ENCODE results near the gene ITGB6.

The ITGB6 gene

GRCh38 chr2:160104115-160104514 lies 96.0 kb downstream of the ITGB6 start:
- no peaks in the 10 kb centered on the region for H3K4me1 ChIP-seq (ENCODE audit: control insufficient read depth in 1 of 2, insufficient read depth in 2 of 2, low read length in 2 of 2)
- no peak overlapping the region for H3K27ac ChIP-seq (ENCODE audit: low read depth, low read length)
- no peak overlapping the region for H3K4me3 ChIP-seq (ENCODE audit: low read depth in 1 of 2, low read length in 2 of 2)
- no peaks in the 10 kb centered on the region for H3K27me3 ChIP-seq (ENCODE audit: control insufficient read depth in 1 of 2, insufficient read depth in 2 of 2, low read length in 2 of 2)
- no peaks in the 10 kb centered on the region for H3K9me3 ChIP-seq (ENCODE audit: control insufficient read depth in 1 of 2, low read length in 2 of 2)
- peaks cover 0 to 4% of the 10 kb centered on the region in 2 donors for H3K36me3 ChIP-seq (ENCODE audit: control insufficient read depth in 1 of 2, insufficient read depth in 2 of 2, low read length in 2 of 2)
- no peak overlapping the region for H3K9ac ChIP-seq (ENCODE audit: low read depth in 1 of 2, low read length in 2 of 2)

GRCh38 chr2:160097326-160097725 lies 102.7 kb downstream of the ITGB6 start:
- Histone ChIP-seq H3K4me3 (ENCODE audit: low read depth in 1 of 2, low read length in 2 of 2) (no peak overlapping the region), H3K9me3 (ENCODE audit: control insufficient read depth in 1 of 2, low read length in 2 of 2) (peaks cover 0 to 13% of the 10 kb centered on the region in 2 donors), H3K4me1 (ENCODE audit: control insufficient read depth in 1 of 2, insufficient read depth in 2 of 2, low read length in 2 of 2) (peaks cover 5 to 14% of the 10 kb centered on the region in 2 donors), H3K36me3 (ENCODE audit: control insufficient read depth in 1 of 2, insufficient read depth in 2 of 2, low read length in 2 of 2) (no peaks in the 10 kb centered on the region), H3K27me3 (ENCODE audit: control insufficient read depth in 1 of 2, insufficient read depth in 2 of 2, low read length in 2 of 2) (no peaks in the 10 kb centered on the region), H3K9ac (ENCODE audit: low read depth in 1 of 2, low read length in 2 of 2) (no peak overlapping the region), H3K27ac (ENCODE audit: low read depth, low read length) (no peak overlapping the region)

GRCh38 chr2:160096409-160096808 lies 103.7 kb downstream of the ITGB6 start:
- Histone ChIP-seq H3K4me1 (ENCODE audit: control insufficient read depth in 1 of 2, insufficient read depth in 2 of 2, low read length in 2 of 2) (peaks cover 5 to 14% of the 10 kb centered on the region in 2 donors), H3K9me3 (ENCODE audit: control insufficient read depth in 1 of 2, low read length in 2 of 2) (peaks cover 0 to 14% of the 10 kb centered on the region in 2 donors), H3K4me3 (ENCODE audit: low read depth in 1 of 2, low read length in 2 of 2) (no peak overlapping the region), H3K36me3 (ENCODE audit: control insufficient read depth in 1 of 2, insufficient read depth in 2 of 2, low read length in 2 of 2) (no peaks in the 10 kb centered on the region), H3K27ac (ENCODE audit: low read depth, low read length) (no peak overlapping the region), H3K9ac (ENCODE audit: low read depth in 1 of 2, low read length in 2 of 2) (no peak overlapping the region), H3K27me3 (ENCODE audit: control insufficient read depth in 1 of 2, insufficient read depth in 2 of 2, low read length in 2 of 2) (no peaks in the 10 kb centered on the region)

GRCh38 chr2:160092445-160092844 lies 107.6 kb downstream of the ITGB6 start:
- Histone ChIP-seq H3K4me1 (ENCODE audit: control insufficient read depth in 1 of 2, insufficient read depth in 2 of 2, low read length in 2 of 2) (peaks cover 0 to 5% of the 10 kb centered on the region in 2 donors), H3K27me3 (ENCODE audit: control insufficient read depth in 1 of 2, insufficient read depth in 2 of 2, low read length in 2 of 2) (no peaks in the 10 kb centered on the region), H3K9me3 (ENCODE audit: control insufficient read depth in 1 of 2, low read length in 2 of 2) (peaks cover 24 to 38% of the 10 kb centered on the region in 2 donors), H3K36me3 (ENCODE audit: control insufficient read depth in 1 of 2, insufficient read depth in 2 of 2, low read length in 2 of 2) (no peaks in the 10 kb centered on the region), H3K27ac (ENCODE audit: low read depth, low read length) (no peak overlapping the region), H3K9ac (ENCODE audit: low read depth in 1 of 2, low read length in 2 of 2) (no peak overlapping the region), H3K4me3 (ENCODE audit: low read depth in 1 of 2, low read length in 2 of 2) (no peak overlapping the region)

GRCh38 chr2:160091381-160091780 lies 108.7 kb downstream of the ITGB6 start:
- H3K27me3 ChIP-seq (ENCODE audit: control insufficient read depth in 1 of 2, insufficient read depth in 2 of 2, low read length in 2 of 2): no peaks in the 10 kb centered on the region
- H3K4me3 ChIP-seq (ENCODE audit: low read depth in 1 of 2, low read length in 2 of 2): no peak overlapping the region
- H3K36me3 ChIP-seq (ENCODE audit: control insufficient read depth in 1 of 2, insufficient read depth in 2 of 2, low read length in 2 of 2): no peaks in the 10 kb centered on the region
- no peak overlapping the region for H3K27ac ChIP-seq (ENCODE audit: low read depth, low read length)
- H3K9ac ChIP-seq (ENCODE audit: low read depth in 1 of 2, low read length in 2 of 2): no peak overlapping the region
- peaks cover 33 to 46% of the 10 kb centered on the region in 2 donors for H3K9me3 ChIP-seq (ENCODE audit: control insufficient read depth in 1 of 2, low read length in 2 of 2)
- no peaks in the 10 kb centered on the region for H3K4me1 ChIP-seq (ENCODE audit: control insufficient read depth in 1 of 2, insufficient read depth in 2 of 2, low read length in 2 of 2)

- Histone ChIP-seq H3K27me3 (ENCODE audit: control insufficient read depth in 1 of 2, insufficient read depth in 2 of 2, low read length in 2 of 2) (no peaks in the 10 kb centered on the region), H3K4me1 (ENCODE audit: control insufficient read depth in 1 of 2, insufficient read depth in 2 of 2, low read length in 2 of 2) (no peaks in the 10 kb centered on the region), H3K9me3 (ENCODE audit: control insufficient read depth in 1 of 2, low read length in 2 of 2) (peaks cover 50 to 53% of the 10 kb centered on the region in 2 donors), H3K36me3 (ENCODE audit: control insufficient read depth in 1 of 2, insufficient read depth in 2 of 2, low read length in 2 of 2) (no peaks in the 10 kb centered on the region), H3K27ac (ENCODE audit: low read depth, low read length) (no peak overlapping the region), H3K9ac (ENCODE audit: low read depth in 1 of 2, low read length in 2 of 2) (no peak overlapping the region), H3K4me3 (ENCODE audit: low read depth in 1 of 2, low read length in 2 of 2) (peak overlapping the region in 1 of 2 donors; percentile 19)
These were observed 112.0 kb downstream of the ITGB6 start for GRCh38 chr2:160087854-160088745.

GRCh38 chr2:160085662-160086061 lies 114.4 kb downstream of the ITGB6 start:
- Histone ChIP-seq H3K9ac (ENCODE audit: low read depth in 1 of 2, low read length in 2 of 2) (no peak overlapping the region), H3K27ac (ENCODE audit: low read depth, low read length) (no peak overlapping the region)

GRCh38 chr2:160077912-160078810 lies 121.9 kb downstream of the ITGB6 start:
- Histone ChIP-seq H3K4me1 (ENCODE audit: control insufficient read depth in 1 of 2, insufficient read depth in 2 of 2, low read length in 2 of 2) (peaks cover 35 to 38% of the 10 kb centered on the region in 2 donors), H3K27ac (ENCODE audit: low read depth, low read length) (no peak overlapping the region)

More at GRCh38 chr2:160085662-160086061, 114.4 kb downstream of the ITGB6 start:
- H3K4me3 ChIP-seq (ENCODE audit: low read depth in 1 of 2, low read length in 2 of 2): no peak overlapping the region
- H3K27me3 ChIP-seq (ENCODE audit: control insufficient read depth in 1 of 2, insufficient read depth in 2 of 2, low read length in 2 of 2): no peaks in the 10 kb centered on the region
- no peaks in the 10 kb centered on the region for H3K36me3 ChIP-seq (ENCODE audit: control insufficient read depth in 1 of 2, insufficient read depth in 2 of 2, low read length in 2 of 2)
- no peaks in the 10 kb centered on the region for H3K4me1 ChIP-seq (ENCODE audit: control insufficient read depth in 1 of 2, insufficient read depth in 2 of 2, low read length in 2 of 2)
- peaks cover 46 to 50% of the 10 kb centered on the region in 2 donors for H3K9me3 ChIP-seq (ENCODE audit: control insufficient read depth in 1 of 2, low read length in 2 of 2)

GRCh38 chr2:160076914-160077313 lies 123.2 kb downstream of the ITGB6 start:
- Histone ChIP-seq H3K9ac (ENCODE audit: low read depth in 1 of 2, low read length in 2 of 2) (no peak overlapping the region), H3K4me1 (ENCODE audit: control insufficient read depth in 1 of 2, insufficient read depth in 2 of 2, low read length in 2 of 2) (peaks cover 35 to 38% of the 10 kb centered on the region in 2 donors), H3K36me3 (ENCODE audit: control insufficient read depth in 1 of 2, insufficient read depth in 2 of 2, low read length in 2 of 2) (no peaks in the 10 kb centered on the region), H3K27me3 (ENCODE audit: control insufficient read depth in 1 of 2, insufficient read depth in 2 of 2, low read length in 2 of 2) (no peaks in the 10 kb centered on the region), H3K27ac (ENCODE audit: low read depth, low read length) (no peak overlapping the region), H3K9me3 (ENCODE audit: control insufficient read depth in 1 of 2, low read length in 2 of 2) (no peaks in the 10 kb centered on the region), H3K4me3 (ENCODE audit: low read depth in 1 of 2, low read length in 2 of 2) (peak overlapping the region; percentile 5 to 42)

More at GRCh38 chr2:160077912-160078810, 121.9 kb downstream of the ITGB6 start:
- H3K9ac ChIP-seq (ENCODE audit: low read depth in 1 of 2, low read length in 2 of 2): no peak overlapping the region
- no peaks in the 10 kb centered on the region for H3K27me3 ChIP-seq (ENCODE audit: control insufficient read depth in 1 of 2, insufficient read depth in 2 of 2, low read length in 2 of 2)
- H3K4me3 ChIP-seq (ENCODE audit: low read depth in 1 of 2, low read length in 2 of 2): peak overlapping the region; percentile 19 to 27
- H3K36me3 ChIP-seq (ENCODE audit: control insufficient read depth in 1 of 2, insufficient read depth in 2 of 2, low read length in 2 of 2): no peaks in the 10 kb centered on the region
- no peaks in the 10 kb centered on the region for H3K9me3 ChIP-seq (ENCODE audit: control insufficient read depth in 1 of 2, low read length in 2 of 2)

- no peak overlapping the region for H3K27ac ChIP-seq (ENCODE audit: low read depth, low read length)
- H3K4me1 ChIP-seq (ENCODE audit: control insufficient read depth in 1 of 2, insufficient read depth in 2 of 2, low read length in 2 of 2): peaks cover 35 to 38% of the 10 kb centered on the region in 2 donors
These were observed 123.8 kb downstream of the ITGB6 start for GRCh38 chr2:160076241-160076640.

More at GRCh38 chr2:160076241-160076640, 123.8 kb downstream of the ITGB6 start:
- no peaks in the 10 kb centered on the region for H3K36me3 ChIP-seq (ENCODE audit: control insufficient read depth in 1 of 2, insufficient read depth in 2 of 2, low read length in 2 of 2)
- no peaks in the 10 kb centered on the region for H3K27me3 ChIP-seq (ENCODE audit: control insufficient read depth in 1 of 2, insufficient read depth in 2 of 2, low read length in 2 of 2)
- H3K9ac ChIP-seq (ENCODE audit: low read depth in 1 of 2, low read length in 2 of 2): no peak overlapping the region
- peak overlapping the region in 1 of 2 donors; percentile 42 for H3K4me3 ChIP-seq (ENCODE audit: low read depth in 1 of 2, low read length in 2 of 2)
- H3K9me3 ChIP-seq (ENCODE audit: control insufficient read depth in 1 of 2, low read length in 2 of 2): no peaks in the 10 kb centered on the region

Measured in duodenal mucosa (tissue), 2 donors.